ENCODE measurements around the gene GADD45G.

Gene GADD45G

DNA sequence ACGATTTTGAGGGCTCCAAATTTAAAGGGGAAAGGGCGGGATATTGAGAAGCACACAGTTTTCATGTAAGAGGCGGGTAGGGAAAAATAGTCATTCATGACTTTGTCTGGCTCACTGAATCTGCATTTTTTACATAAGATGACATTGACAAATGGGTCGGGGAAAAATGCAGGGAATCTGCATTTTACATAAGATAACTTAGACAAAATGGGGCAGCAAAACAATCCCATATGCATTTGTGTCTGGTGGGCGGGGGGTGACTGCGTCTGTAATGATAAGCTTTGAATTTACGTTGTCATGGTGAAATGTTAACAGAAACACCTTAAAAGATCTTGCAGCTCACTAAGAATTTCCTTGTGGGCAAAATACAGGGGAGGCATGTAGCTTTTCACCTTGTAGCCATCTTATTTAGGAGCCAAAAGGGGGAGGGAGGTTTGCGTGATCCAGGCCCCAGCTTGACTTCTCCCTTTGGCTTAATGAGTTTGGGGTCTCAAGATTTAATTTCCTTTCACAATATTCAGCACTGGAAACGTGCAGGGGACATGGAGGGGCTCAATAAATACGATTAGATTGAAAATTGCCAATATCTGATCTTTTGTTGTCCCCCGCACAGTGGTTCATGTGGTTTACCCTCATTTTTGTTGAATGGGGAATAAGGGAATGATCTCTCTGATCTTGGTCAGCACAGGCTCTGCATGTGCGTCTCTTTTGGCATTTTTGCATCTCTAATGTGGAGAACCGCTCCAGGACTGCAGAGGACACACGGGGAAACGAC lies 41.1 kb upstream of the GADD45G start:
- H3K4me3 ChIP-seq (ENCODE audit: low read depth, low read length), result no peak overlapping the region
- no peak for DNase-seq (ENCODE audit: low read depth)
- TF ChIP-seq, protein P1, sequence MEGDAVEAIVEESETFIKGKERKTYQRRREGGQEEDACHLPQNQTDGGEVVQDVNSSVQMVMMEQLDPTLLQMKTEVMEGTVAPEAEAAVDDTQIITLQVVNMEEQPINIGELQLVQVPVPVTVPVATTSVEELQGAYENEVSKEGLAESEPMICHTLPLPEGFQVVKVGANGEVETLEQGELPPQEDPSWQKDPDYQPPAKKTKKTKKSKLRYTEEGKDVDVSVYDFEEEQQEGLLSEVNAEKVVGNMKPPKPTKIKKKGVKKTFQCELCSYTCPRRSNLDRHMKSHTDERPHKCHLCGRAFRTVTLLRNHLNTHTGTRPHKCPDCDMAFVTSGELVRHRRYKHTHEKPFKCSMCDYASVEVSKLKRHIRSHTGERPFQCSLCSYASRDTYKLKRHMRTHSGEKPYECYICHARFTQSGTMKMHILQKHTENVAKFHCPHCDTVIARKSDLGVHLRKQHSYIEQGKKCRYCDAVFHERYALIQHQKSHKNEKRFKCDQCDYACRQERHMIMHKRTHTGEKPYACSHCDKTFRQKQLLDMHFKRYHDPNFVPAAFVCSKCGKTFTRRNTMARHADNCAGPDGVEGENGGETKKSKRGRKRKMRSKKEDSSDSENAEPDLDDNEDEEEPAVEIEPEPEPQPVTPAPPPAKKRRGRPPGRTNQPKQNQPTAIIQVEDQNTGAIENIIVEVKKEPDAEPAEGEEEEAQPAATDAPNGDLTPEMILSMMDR (conservative IDR thresholded peaks at IDR 0.05; ENCODE audit: low read depth, low read length), result no peak

DNA sequence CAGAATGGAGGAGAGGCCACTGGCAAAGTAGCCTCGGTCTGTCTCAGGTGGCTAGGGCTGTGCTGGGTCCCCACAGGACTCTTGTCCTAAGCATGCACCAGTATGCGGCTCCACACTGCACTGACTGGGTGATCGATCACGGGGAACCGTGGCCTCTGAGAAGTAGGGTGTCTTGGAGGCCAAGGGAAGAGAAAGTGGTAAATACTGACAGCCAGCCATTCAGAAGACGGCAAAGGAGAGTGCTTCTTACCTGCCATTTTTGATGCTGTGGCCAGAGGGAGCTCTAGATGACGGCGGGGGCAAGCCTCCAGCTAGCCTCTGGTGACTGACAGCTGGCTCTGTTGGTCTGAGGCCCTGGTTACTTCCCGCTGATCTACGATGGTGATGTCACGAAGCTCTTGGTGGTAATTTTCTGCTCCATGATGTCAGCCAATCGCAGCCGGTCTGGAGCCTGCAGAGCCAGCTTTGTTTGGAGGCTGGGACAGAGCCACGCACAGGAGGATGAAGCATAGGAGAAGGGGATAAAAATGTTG lies 40.4 kb upstream of the GADD45G start:
- TF ChIP-seq, protein P1 (conservative IDR thresholded peaks at IDR 0.05; ENCODE audit: low read depth, low read length), result peak; percentile 45
- DNase-seq (ENCODE audit: low read depth), result peak; percentile 31
- no peak overlapping the region for H3K4me3 ChIP-seq (ENCODE audit: low read depth, low read length)

DNA sequence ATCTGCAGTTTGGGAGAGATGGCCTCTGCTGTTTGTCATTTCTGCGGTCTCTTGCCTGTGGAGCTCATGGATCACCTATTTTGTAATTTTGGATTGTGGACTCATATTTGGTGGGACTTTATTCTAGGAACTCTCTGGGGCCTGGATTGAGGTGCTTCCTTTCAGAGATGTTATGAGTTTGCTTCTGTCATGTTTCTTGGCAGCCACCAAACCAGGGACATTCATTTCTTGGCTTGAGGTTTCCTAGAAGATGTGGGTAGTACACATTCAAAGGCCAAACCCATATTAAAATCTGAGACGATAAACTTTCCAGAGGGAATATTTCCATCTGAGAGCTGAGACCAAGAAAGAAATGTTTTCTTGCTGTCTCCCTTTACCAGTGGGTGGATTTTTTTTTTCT lies 37.2 kb upstream of the GADD45G start:
- no peak for DNase-seq (ENCODE audit: low read depth)
- TF ChIP-seq, protein P1 (conservative IDR thresholded peaks at IDR 0.05; ENCODE audit: low read depth, low read length), result no peak
- no peak overlapping the region for H3K4me3 ChIP-seq (ENCODE audit: low read depth, low read length)

DNA sequence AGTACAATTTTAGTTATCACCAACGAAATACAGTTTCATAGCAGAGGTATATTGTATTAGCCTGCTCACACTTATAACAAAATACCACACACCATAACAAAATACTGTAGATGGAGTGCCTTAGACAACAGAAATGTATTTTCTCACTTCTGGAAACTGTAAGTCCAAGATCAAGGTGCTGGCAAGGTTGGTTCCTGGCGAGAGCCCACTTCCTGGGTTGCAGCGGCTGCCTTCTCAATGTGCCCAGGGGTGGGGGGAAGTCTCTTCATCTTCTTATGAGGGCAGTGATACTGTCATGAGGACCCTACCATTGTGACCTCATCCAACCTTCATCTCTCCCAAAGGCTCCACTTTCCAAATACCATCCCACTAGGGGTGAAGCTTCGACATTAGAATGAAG lies 30.5 kb upstream of the GADD45G start:
- no peak for DNase-seq (ENCODE audit: low read depth)
- H3K4me3 ChIP-seq (ENCODE audit: low read depth, low read length), result no peak overlapping the region
- TF ChIP-seq, protein P1 (conservative IDR thresholded peaks at IDR 0.05; ENCODE audit: low read depth, low read length), result no peak

DNA sequence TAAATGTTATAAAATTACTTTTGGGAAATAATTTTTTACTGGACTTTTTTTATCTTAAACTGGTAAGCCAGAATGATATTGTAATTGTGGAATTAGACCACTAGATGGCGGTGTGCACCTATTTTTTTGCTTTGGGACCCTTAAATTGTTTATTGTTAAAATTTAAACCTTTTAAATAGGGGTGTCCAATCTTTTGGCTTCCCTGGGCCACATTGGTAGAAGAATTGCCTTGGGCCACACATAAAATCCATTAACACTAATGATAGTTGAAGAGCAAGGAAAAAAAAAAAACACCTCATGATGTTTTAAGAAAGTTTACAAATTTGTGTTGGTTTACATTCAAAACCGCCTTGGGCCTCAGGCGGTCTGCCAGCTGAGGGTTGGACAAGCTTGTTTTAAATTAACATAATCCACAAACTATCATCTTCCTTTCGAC lies 28.4 kb upstream of the GADD45G start:
- TF ChIP-seq, protein P1 (conservative IDR thresholded peaks at IDR 0.05; ENCODE audit: low read depth, low read length), result peak; percentile 55
- peak; percentile 63 for DNase-seq (ENCODE audit: low read depth)
- no peak overlapping the region for H3K4me3 ChIP-seq (ENCODE audit: low read depth, low read length)

DNA sequence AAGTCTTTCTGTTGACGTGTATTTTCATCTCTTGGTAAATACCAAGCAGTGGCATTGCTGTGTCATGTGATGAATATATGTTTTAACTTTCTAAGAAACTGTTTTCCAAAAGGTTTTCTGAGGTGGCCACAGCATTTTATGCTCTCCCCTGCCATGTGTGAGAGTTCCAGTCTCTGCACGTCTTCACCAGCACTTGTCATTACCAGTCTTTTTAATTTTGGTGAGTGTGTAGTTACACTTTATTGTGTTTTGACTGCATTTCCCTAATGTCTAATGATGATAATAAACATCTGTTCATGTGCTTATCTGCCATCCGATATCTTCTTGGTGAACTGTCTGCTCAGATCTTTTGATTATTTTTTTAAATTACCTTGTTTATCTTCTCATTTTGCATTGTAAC lies 27.4 kb upstream of the GADD45G start:
- TF ChIP-seq, protein P1 (conservative IDR thresholded peaks at IDR 0.05; ENCODE audit: low read depth, low read length), result no peak
- DNase-seq (ENCODE audit: low read depth), result no peak
- H3K4me3 ChIP-seq (ENCODE audit: low read depth, low read length), result no peak overlapping the region
